HCT116 (cell line): ENCODE results near the gene COL23A1. TPM values are rescaled to one million over a fixed set of nuclear protein-coding genes. Genes with fewer than 3 reads are reported as not detected.

Source experiments
- ATAC-seq: fragments of 200-7000 bp; cut with Tn5 transposase; 2 replicates; pipeline ENCODE4 v1.9.1; 2020; ENCODE audit warnings: mild to moderate bottlenecking, moderate library complexity
- BruUV-seq: library from RNA; stranded (reverse); fragments of 400-500 nt; replicated peaks from 2 replicates; lab custom pipeline; 2021; lab: Mats Ljungman, UMichigan
- CTCF ChIA-PET: fragments of 300-600 bp; sonication (Branson Sonifier 250); formaldehyde crosslinking; loops from one replicate; lab custom pipeline; 2021; ENCODE audit warnings: antibody characterized with exemption; lab: Charles Lee
- POLR2A ChIA-PET: fragments of 300-600, 350-600 bp; sonication (Branson Sonifier 250); formaldehyde crosslinking; loops from one replicate; lab custom pipeline; 2021; ENCODE audit warnings: antibody characterized with exemption; lab: Charles Lee
- RAD21 ChIA-PET, 2 experiments: fragments of 300-600 bp; sonication (Branson Sonifier 250); formaldehyde crosslinking; loops; one replicate each; lab custom pipeline; 2023; ENCODE audit warnings: low total read pairs in 2 of 2; ENCODE audit not compliant: uncharacterized antibody in 2 of 2, unreplicated experiment in 2 of 2, low non-redundant PET in 1 of 2; lab: Charles Lee
- DNase-seq: peaks from one replicate; pipeline ENCODE4 v3.0.0-alpha.2; 2010; ENCODE audit warnings: low read depth, low spot score
- H2AFZ ChIP-seq: fragments of 200-600 bp; shearing (Covaris generic), sonication (generic); 2 replicates; pipeline ENCODE4 v1.6.1; 2017; ENCODE audit warnings: low read depth, mixed run types, mixed read lengths, antibody characterized with exemption, low read length; ENCODE audit not compliant: poor library complexity, severe bottlenecking
- H3K27ac ChIP-seq: 2 replicates; pipeline ENCODE4 v1.5.1; 2012; ENCODE audit warnings: low read depth, low read length
- H3K27me3 ChIP-seq: fragments of 200-600 bp; sonication (generic); 2 replicates; pipeline ENCODE4 v1.6.1; 2016; ENCODE audit warnings: mixed run types, low read length, mixed read lengths; ENCODE audit not compliant: insufficient read depth
- H3K36me3 ChIP-seq, 2 experiments: fragments of 200-500 bp in 1 of 2; fragments of 200-600 bp in 1 of 2; sonication (Bioruptor generic) in 1 of 2; sonication (generic) in 1 of 2; 2 replicates each; pipeline versions ENCODE4 v1.5.1 to v1.6.1; 2014 to 2016; ENCODE audit warnings: low read length in 2 of 2, inconsistent platforms in 1 of 2, mixed read lengths in 1 of 2, mixed run types in 1 of 2; ENCODE audit not compliant: insufficient read depth in 2 of 2, control insufficient read depth in 1 of 2
- H3K4me1 ChIP-seq, 2 experiments: fragments of 200-600 bp in 1 of 2; sonication (generic) in 1 of 2; 2 replicates each; pipeline versions ENCODE4 v1.5.1 to v1.6.1; 2012 to 2017; ENCODE audit warnings: low read length in 2 of 2, inconsistent platforms in 1 of 2, mild to moderate bottlenecking in 1 of 2, mixed read lengths in 1 of 2, mixed run types in 1 of 2, moderate library complexity in 1 of 2; ENCODE audit not compliant: insufficient read depth in 2 of 2, control insufficient read depth in 1 of 2
- H3K4me2 ChIP-seq: fragments of 200-600 bp; sonication (generic); 2 replicates; pipeline ENCODE4 v1.6.1; 2017; ENCODE audit warnings: mixed run types, low read length, mixed read lengths
- H3K4me3 ChIP-seq, 2 experiments: fragments of 200-600 bp in 1 of 2; sonication (generic) in 1 of 2; replicated peaks in 1 of 2; 2 replicates each; pipeline ENCODE4 v1.5.1; 2011 to 2016; ENCODE audit warnings: low read length in 2 of 2, control low read depth in 1 of 2, low read depth in 1 of 2, mild to moderate bottlenecking in 1 of 2, mixed read lengths in 1 of 2, mixed run types in 1 of 2
- H3K79me2 ChIP-seq: fragments of 200-600 bp; sonication (generic); 2 replicates; pipeline ENCODE4 v1.6.1; 2017; ENCODE audit warnings: mild to moderate bottlenecking, mixed run types, low read length, moderate library complexity, mixed read lengths; ENCODE audit not compliant: insufficient read depth
- H3K9ac ChIP-seq: fragments of 200-600 bp; sonication (generic); 2 replicates; pipeline ENCODE4 v1.6.1; 2016; ENCODE audit warnings: low read length, mixed read lengths
- H3K9me2 ChIP-seq: fragments of 200-600 bp; sonication (generic), shearing (Covaris generic); 2 replicates; pipeline ENCODE4 v1.6.1; 2017; ENCODE audit warnings: mixed run types, mild to moderate bottlenecking, moderate library complexity; ENCODE audit not compliant: insufficient read depth
- H3K9me3 ChIP-seq, 2 experiments: fragments of 200-500 bp in 1 of 2; fragments of 200-600 bp in 1 of 2; sonication (Bioruptor generic) in 1 of 2; sonication (generic) in 1 of 2; 2 replicates each; pipeline ENCODE4 v1.6.1; 2014 to 2017; ENCODE audit warnings: low read length in 2 of 2, mixed read lengths in 2 of 2, inconsistent platforms in 1 of 2, low read depth in 1 of 2, mild to moderate bottlenecking in 1 of 2, mixed run types in 1 of 2, moderate library complexity in 1 of 2; ENCODE audit not compliant: control insufficient read depth in 1 of 2, insufficient read depth in 1 of 2
- H4K20me1 ChIP-seq: fragments of 200-600 bp; sonication (generic), shearing (Covaris generic); 2 replicates; pipeline ENCODE4 v1.6.1; 2017; ENCODE audit warnings: mixed run types, mild to moderate bottlenecking, moderate library complexity; ENCODE audit not compliant: insufficient read depth
- CBX3 ChIP-seq: IDR thresholded peaks from 2 replicates; pipeline ENCODE4 v1.6.1; 2012; ENCODE audit warnings: low read depth
- CEBPB ChIP-seq: IDR thresholded peaks from 2 replicates; pipeline ENCODE4 v1.6.1; 2012; ENCODE audit warnings: low read depth
- EGR1 ChIP-seq: IDR thresholded peaks from 2 replicates; pipeline ENCODE4 v1.6.1; 2012; ENCODE audit warnings: low read depth
- EZH2 ChIP-seq: fragments of 200-600 bp; sonication (generic); IDR thresholded peaks from 2 replicates; pipeline ENCODE4 v1.6.1; 2017; ENCODE audit warnings: antibody characterized with exemption, mixed run types
- EZH2phosphoT487 ChIP-seq: fragments of 200-600 bp; IDR thresholded peaks from 2 replicates; pipeline ENCODE4 v1.6.1; 2018; ENCODE audit warnings: antibody characterized with exemption, borderline replicate concordance
- FOSL1 ChIP-seq: IDR thresholded peaks from 2 replicates; pipeline ENCODE4 v1.6.1; 2012; ENCODE audit warnings: low read depth
- MAX ChIP-seq: IDR thresholded peaks from 2 replicates; pipeline ENCODE4 v1.6.1; 2012
- POLR2AphosphoS5 ChIP-seq: IDR thresholded peaks from 2 replicates; pipeline ENCODE4 v1.6.1; 2011; ENCODE audit warnings: mild to moderate bottlenecking, low read depth, low read length, moderate library complexity
- SIN3A ChIP-seq: IDR thresholded peaks from 2 replicates; pipeline ENCODE4 v1.6.1; 2012; ENCODE audit warnings: low read depth
- ZBTB33 ChIP-seq: IDR thresholded peaks from 2 replicates; pipeline ENCODE4 v1.6.1; 2011; ENCODE audit warnings: mild to moderate bottlenecking, low read length, moderate library complexity; ENCODE audit not compliant: insufficient replicate concordance; ENCODE audit errors: extremely low read depth
- ZNF274 ChIP-seq: fragments of 200-500 bp; sonication (Bioruptor generic); IDR thresholded peaks from 2 replicates; pipeline ENCODE4 v1.6.1; 2014; ENCODE audit warnings: mild to moderate bottlenecking, low read depth, low read length, inconsistent platforms
- intact Hi-C: fragments of 100-400 bp; cut with micrococcal nuclease; formaldehyde crosslinking; loops from 2 replicates; pipeline ENCODE4 v1.10.0; 2022
- total RNA-seq: library from RNA; stranded (reverse); gene quantifications from one replicate; pipeline ENCODE4 v1.2.1, GENCODE V29; 2021; ENCODE audit not compliant: unreplicated experiment

Gene COL23A1
- total RNA-seq, 1 experiment from 2014 or later: not detected

- H2AFZ ChIP-seq: no peak overlapping the region
- H3K9me2 ChIP-seq: no peaks in the 10 kb centered on the region
- no peak overlapping the region for H3K4me3 ChIP-seq
- peaks cover 3 to 14% of the 10 kb centered on the region in 2 experiments; a peak in 3 of 4 replicates for H3K4me1 ChIP-seq
- peaks cover 16 to 29% of the 10 kb centered on the region in 2 experiments; a peak in 3 of 4 replicates for H3K36me3 ChIP-seq
- no peak overlapping the region for H3K9ac ChIP-seq
- H3K79me2 ChIP-seq: peaks cover 7% of the 10 kb centered on the region; the same call in 1 of the 2 replicates
- H3K27ac ChIP-seq: no peak overlapping the region
- H3K4me2 ChIP-seq: no peak overlapping the region
- intact Hi-C loops: no loop called here
- POLR2A ChIA-PET: no interaction called here
- BruUV-seq: no TSS peak
- no peaks in the 10 kb centered on the region for H3K27me3 ChIP-seq
- TF ChIP-seq CBX3 (no peak), MAX (no peak), EGR1 (no peak), CEBPB (no peak), EZH2phosphoT487 (no peak), ZNF274 (no peak), POLR2AphosphoS5 (no peak), EZH2 (no peak), ZBTB33 (no peak), FOSL1 (no peak), SIN3A (no peak)
- no peak for ATAC-seq
- H4K20me1 ChIP-seq: no peaks in the 10 kb centered on the region
- RAD21 ChIA-PET: no interaction called here
- CTCF ChIA-PET: no interaction called here
- no peaks in the 10 kb centered on the region for H3K9me3 ChIP-seq
- DNase-seq: no peak
Measured at GRCh38 chr5:178218827-178219226, 371.4 kb downstream of the COL23A1 start.
